Lung (tissue), 12 donors: Measurements from ENCODE around the gene GTPBP3. TPM values are rescaled to one million over a fixed set of nuclear protein-coding genes. Genes with fewer than 3 reads are reported as not detected.

Experiments
- ATAC-seq: fragments of 200-7000 bp; cut with Tn5 transposase; one replicate; pipeline ENCODE4 v1.9.1; 2020; ENCODE audit warnings: moderate number of reproducible peaks; ENCODE audit not compliant: insufficient read depth, low FRiP score
- DNase-seq, 3 donors: peaks; one replicate each; pipeline ENCODE4 v3.0.0-alpha.2; 2013 to 2017
- H3K27ac ChIP-seq, 2 donors: one replicate each; pipeline ENCODE4 v1.5.1; 2013; ENCODE audit warnings: mild to moderate bottlenecking in 2 of 2, moderate library complexity in 2 of 2, control low read depth in 1 of 2, inconsistent platforms in 1 of 2, low read depth in 1 of 2, low read length in 1 of 2
- H3K27me3 ChIP-seq, 3 donors: one replicate each; pipeline ENCODE4 v1.5.1; 2013; ENCODE audit warnings: low read length in 2 of 3; ENCODE audit not compliant: control insufficient read depth in 3 of 3, insufficient read depth in 3 of 3
- H3K36me3 ChIP-seq, 4 donors: one replicate each; pipeline ENCODE4 v1.5.1; 2013; ENCODE audit warnings: low read length in 4 of 4, mild to moderate bottlenecking in 1 of 4, moderate library complexity in 1 of 4; ENCODE audit not compliant: control insufficient read depth in 4 of 4, insufficient read depth in 4 of 4
- H3K4me1 ChIP-seq, 5 donors: one replicate each; pipeline ENCODE4 v1.5.1; 2013; ENCODE audit warnings: low read length in 5 of 5, mild to moderate bottlenecking in 2 of 5, moderate library complexity in 1 of 5; ENCODE audit not compliant: control insufficient read depth in 5 of 5, insufficient read depth in 5 of 5
- H3K4me3 ChIP-seq: one replicate; pipeline ENCODE4 v1.5.1; 2013; ENCODE audit warnings: mild to moderate bottlenecking, control low read depth, moderate library complexity
- H3K9ac ChIP-seq, 2 donors: one replicate each; pipeline ENCODE4 v1.5.1; 2013; ENCODE audit warnings: low read length in 2 of 2, control low read depth in 1 of 2; ENCODE audit not compliant: insufficient read depth in 1 of 2
- H3K9me3 ChIP-seq, 4 donors: one replicate each; pipeline ENCODE4 v1.5.1; 2013; ENCODE audit warnings: low read length in 3 of 4, mild to moderate bottlenecking in 1 of 4, moderate library complexity in 1 of 4; ENCODE audit not compliant: control insufficient read depth in 4 of 4, insufficient read depth in 3 of 4
- CTCF ChIP-seq: IDR thresholded peaks from 2 replicates; pipeline ENCODE4 v1.5.1; 2012; ENCODE audit warnings: mild to moderate bottlenecking; ENCODE audit errors: control extremely low read depth, extremely low read depth
- WGBS, 2 donors: extraction: QIAGEN DNeasy Blood & Tissue Kit; methylation state at CpG; one replicate each; pipeline ENCODE4 v1.1.7; 2013; 5-methylcytosine and 5-hydroxymethylcytosine counted together
- polyA plus RNA-seq, 2 donors: library from polyadenylated mRNA; stranded (reverse); fragments of 200-250 nt; gene quantifications; one replicate each; pipeline ENCODE4 v1.2.1, GENCODE V29; 2013
- total RNA-seq, 2 donors: library from RNA; depleted of rRNA in 1 of 2; stranded (reverse); fragments of >200 nt in 1 of 2; gene quantifications; one replicate each; pipeline ENCODE4 v1.2.1, GENCODE V29; 2014 to 2021
- donor health status: control.
- donor health status: control.
- donor health status: Bipolar disorder and iron deficiency.
- donor health status: healthy.
- donor health status: DM: yes; HTN: yes; CAD: no.

Gene GTPBP3
- total and polyA plus RNA-seq, 4 donors = 13.3 to 24.1 (median 18.2) TPM

- no peak overlapping the region for H3K4me3 ChIP-seq
- H3K4me1 ChIP-seq = peaks cover 0 to 19% (median 8%) of the 10 kb centered on the region in 5 donors
- no peak for ATAC-seq
- DNase-seq = no peak
- H3K27me3 ChIP-seq = peaks cover 0 to 9% (median 2%) of the 10 kb centered on the region in 3 donors
- no peak for TF ChIP-seq CTCF
- H3K9ac ChIP-seq = no peak overlapping the region
- H3K36me3 ChIP-seq = peaks cover 0 to 3% (median 1%) of the 10 kb centered on the region in 4 donors
- WGBS, 2 donors = 96 to 99% methylated on average over 41 to 45 of the region's 45 CpGs
- H3K9me3 ChIP-seq = no peaks in the 10 kb centered on the region
- H3K27ac ChIP-seq = no peak overlapping the region
Measured at GRCh38 chr19:17332677-17333581, 4.4 kb upstream of the GTPBP3 start.

- Histone ChIP-seq H3K9ac (no peak overlapping the region), H3K4me1 (peaks cover 0 to 23% (median 8%) of the 10 kb centered on the region in 5 donors), H3K4me3 (peak overlapping the region; percentile 67), H3K9me3 (no peaks in the 10 kb centered on the region), H3K36me3 (peaks cover 0 to 3% (median 1%) of the 10 kb centered on the region in 4 donors), H3K27ac (peak overlapping the region in 1 of 2 donors; percentile 75), H3K27me3 (peaks cover 0 to 9% (median 2%) of the 10 kb centered on the region in 3 donors)
- WGBS, 2 donors = 39 to 40% methylated on average over 51 to 52 of the region's 52 CpGs
- DNase-seq (no peak), ATAC-seq (no peak)
- no peak for TF ChIP-seq CTCF
Measured at GRCh38 chr19:17333611-17334413, 3.5 kb upstream of the GTPBP3 start.

DNA sequence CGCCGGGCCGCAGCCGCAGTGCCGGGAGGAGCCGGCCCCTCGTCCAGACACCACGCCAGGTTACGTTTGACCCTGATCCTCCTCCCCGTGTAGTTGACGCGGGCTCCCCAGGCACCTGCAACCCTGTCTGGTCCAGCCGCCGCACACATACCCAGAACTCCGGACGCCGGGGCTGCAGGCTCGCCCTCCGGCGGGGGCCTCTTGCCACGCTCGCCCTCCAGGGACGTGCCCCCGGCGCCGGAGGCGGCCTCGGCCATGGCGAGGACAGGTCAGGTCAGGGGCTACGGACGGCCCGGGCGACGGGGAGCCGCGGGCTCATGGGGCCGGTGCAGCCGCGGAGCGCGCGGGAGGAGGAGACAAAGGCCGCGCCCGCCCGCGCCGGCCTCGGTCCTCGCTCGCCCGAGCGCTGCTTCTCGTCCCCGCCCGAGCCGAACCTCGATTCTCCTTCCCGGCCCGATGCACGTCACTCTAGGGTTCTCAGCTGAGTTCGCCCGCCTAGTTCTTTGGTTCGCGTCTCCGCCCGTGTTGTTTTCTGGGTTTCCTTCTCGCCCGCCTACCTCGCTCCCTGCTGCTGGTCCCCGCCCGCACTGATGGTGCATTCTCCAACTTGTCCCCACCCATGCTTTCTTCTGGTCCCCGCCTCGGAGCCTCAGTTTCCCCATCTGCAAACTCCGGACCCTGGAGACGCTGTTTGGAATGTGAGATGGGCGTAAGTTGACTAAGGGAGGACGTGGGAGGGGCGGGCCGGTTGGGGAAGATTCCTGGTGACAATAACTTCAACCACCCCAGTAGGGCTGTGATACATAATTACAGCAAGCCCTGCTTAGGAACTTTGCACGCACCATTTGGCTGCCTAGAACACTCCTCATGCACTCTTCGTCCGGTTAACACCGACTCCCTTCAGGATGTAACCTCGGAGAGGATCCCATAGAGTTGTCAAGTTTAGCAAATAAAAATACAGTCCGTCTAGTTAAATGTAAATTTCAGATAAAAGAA, 2.6 kb upstream of the GTPBP3 start, which contains the start of gene ANO8:
TSS of gene ANO8 (minus strand) at position 442 of the 996 bp plus-strand sequence. CDS start at position 257, 185 bp downstream.
- peak; percentile 97 to 99 (median 97) for DNase-seq
- H3K27me3 ChIP-seq = peaks cover 0 to 6% (median 2%) of the 10 kb centered on the region in 3 donors
- peak; percentile 69 for ATAC-seq
- H3K27ac ChIP-seq = peak within 1 kb of the TSS; percentile 62 to 75
- no peaks in the 10 kb centered on the region for H3K9me3 ChIP-seq
- peak within 1 kb of the TSS; percentile 67 for H3K4me3 ChIP-seq
- peaks cover 0 to 3% (median 1%) of the 10 kb centered on the region in 4 donors for H3K36me3 ChIP-seq
- 2 to 6% methylated on average over 43 to 86 of the region's 86 CpGs for WGBS, 2 donors
- TF ChIP-seq CTCF = no peak
- peaks cover 0 to 21% (median 5%) of the 10 kb centered on the region in 5 donors for H3K4me1 ChIP-seq
- no peak within 1 kb of the TSS for H3K9ac ChIP-seq
